Breast epithelium (tissue), 4 donors: Measurements from ENCODE around the gene LMAN2. TPM values are rescaled to one million over a fixed set of nuclear protein-coding genes. Genes with fewer than 3 reads are reported as not detected.
"Not testable (repeated sequence)": the region's sequence is repeated elsewhere in the genome, so short reads cannot be mapped to it uniquely, and the experiment has no call there.

ENCODE experiments used
- DNase-seq, 2 donors: peaks; one replicate each; pipeline ENCODE4 v3.0.0-alpha.2; 2019; ENCODE audit warnings: low spot score in 2 of 2
- H3K27ac ChIP-seq, 2 donors: fragments of 200-600 bp; sonication (generic) in 1 of 2; one replicate each; pipeline ENCODE4 v1.5.1; 2016 to 2019; ENCODE audit warnings: mild to moderate bottlenecking in 1 of 2
- H3K27me3 ChIP-seq, 2 donors: fragments of 200-600 bp; sonication (generic) in 1 of 2; one replicate each; pipeline versions ENCODE4 v1.5.1 to v1.6.0; 2017 to 2019; ENCODE audit warnings: control low read depth in 1 of 2, mild to moderate bottlenecking in 1 of 2
- H3K36me3 ChIP-seq: fragments of 200-600 bp; one replicate; pipeline ENCODE4 v1.5.1; 2019
- H3K4me1 ChIP-seq, 2 donors: fragments of 200-600 bp; sonication (generic); one replicate each; pipeline ENCODE4 v1.5.1; 2016 to 2019; ENCODE audit warnings: control low read depth in 1 of 2
- H3K4me3 ChIP-seq, 3 donors: fragments of 200-600 bp; sonication (generic); 1 replicate in 2 of 3; 2 replicates in 1 of 3; pipeline ENCODE4 v1.5.1; 2016 to 2019; ENCODE audit warnings: mild to moderate bottlenecking in 3 of 3, moderate library complexity in 2 of 3
- H3K9me3 ChIP-seq, 2 donors: fragments of 200-600 bp; sonication (generic) in 1 of 2; one replicate each; pipeline ENCODE4 v1.5.1; 2016 to 2019; ENCODE audit warnings: control low read depth in 1 of 2
- CTCF ChIP-seq, 3 donors: fragments of 450-650 bp; IDR thresholded peaks; one replicate each; pipeline ENCODE4 v1.5.1; 2016 to 2017; ENCODE audit warnings: antibody characterized with exemption in 3 of 3, mild to moderate bottlenecking in 3 of 3, moderate library complexity in 3 of 3
- POLR2A ChIP-seq: fragments of 450-650 bp; IDR thresholded peaks from one replicate; pipeline ENCODE4 v1.6.1; 2016; ENCODE audit warnings: antibody characterized with exemption, mild to moderate bottlenecking, moderate library complexity
- POLR2AphosphoS5 ChIP-seq, 3 donors: sonication (generic); formaldehyde crosslinking; IDR thresholded peaks; one replicate each; pipeline ENCODE4 v1.6.1; 2017; ENCODE audit warnings: antibody characterized with exemption in 3 of 3
- intact Hi-C: fragments of 100-400 bp; cut with DNase I; formaldehyde crosslinking; loops from one replicate; pipeline ENCODE4 v1.15.1; 2023; ENCODE audit warnings: low total_unique reads
- total RNA-seq, 3 donors: library from RNA; depleted of rRNA; stranded (reverse); fragments of >200 nt; gene quantifications; one replicate each; pipeline ENCODE4 v1.1.0, GENCODE V29; 2016

Gene LMAN2
- total RNA-seq, 3 donors from 2014 or later: 139 to 188 (median 170) TPM

- Histone ChIP-seq H3K27ac (no peak overlapping the region), H3K36me3 (peaks cover 2% of the 10 kb centered on the region), H3K4me3 (no peak overlapping the region), H3K4me1 (peaks cover 4 to 19% of the 10 kb centered on the region in 2 donors), H3K9me3 (no peaks in the 10 kb centered on the region), H3K27me3 (no peaks in the 10 kb centered on the region)
- no peak for DNase-seq
- intact Hi-C loops: no loop called here
- TF ChIP-seq POLR2A: no peak
- TF ChIP-seq POLR2AphosphoS5 (IDR thresholded peaks at IDR 0.05): no peak
- no peak for TF ChIP-seq CTCF (IDR thresholded peaks at IDR 0.05)
Observed at GRCh38 chr5:177349362-177349647, 2.2 kb downstream of the LMAN2 start.

- intact Hi-C loops: no loop called here
- Histone ChIP-seq H3K9me3 (no peaks in the 10 kb centered on the region), H3K4me3 (no peak overlapping the region), H3K36me3 (peaks cover 2% of the 10 kb centered on the region), H3K27ac (no peak overlapping the region), H3K27me3 (no peaks in the 10 kb centered on the region), H3K4me1 (peaks cover 4 to 19% of the 10 kb centered on the region in 2 donors)
- no peak for TF ChIP-seq CTCF (IDR thresholded peaks at IDR 0.05)
- TF ChIP-seq POLR2A: no peak
- TF ChIP-seq POLR2AphosphoS5 (IDR thresholded peaks at IDR 0.05): no peak
- no peak for DNase-seq
Observed at GRCh38 chr5:177347699-177348098, 3.8 kb downstream of the LMAN2 start.

- TF ChIP-seq POLR2AphosphoS5 (IDR thresholded peaks at IDR 0.05): no peak
- no peak for TF ChIP-seq POLR2A
- TF ChIP-seq CTCF (IDR thresholded peaks at IDR 0.05): no peak
- Histone ChIP-seq H3K27me3 (no peaks in the 10 kb centered on the region), H3K9me3 (no peaks in the 10 kb centered on the region), H3K4me3 (no peak overlapping the region), H3K4me1 (peaks cover 4 to 19% of the 10 kb centered on the region in 2 donors), H3K27ac (no peak overlapping the region), H3K36me3 (peaks cover 2% of the 10 kb centered on the region)
- intact Hi-C loops: no loop called here
- no peak for DNase-seq
Observed at GRCh38 chr5:177346820-177347219, 4.6 kb downstream of the LMAN2 start.

- H3K27me3 ChIP-seq: no peaks in the 10 kb centered on the region
- peaks cover 0 to 9% of the 10 kb centered on the region in 2 donors for H3K4me1 ChIP-seq
- H3K36me3 ChIP-seq: peaks cover 2% of the 10 kb centered on the region
- intact Hi-C loops: no loop called here
- H3K27ac ChIP-seq: no peak overlapping the region
- no peaks in the 10 kb centered on the region for H3K9me3 ChIP-seq
- TF ChIP-seq POLR2AphosphoS5 (IDR thresholded peaks at IDR 0.05): no peak
- TF ChIP-seq CTCF (IDR thresholded peaks at IDR 0.05): no peak
- TF ChIP-seq POLR2A: no peak
- H3K4me3 ChIP-seq: no peak overlapping the region
- DNase-seq: no peak
Observed at GRCh38 chr5:177344891-177345290, 6.6 kb downstream of the LMAN2 start.

- no peaks in the 10 kb centered on the region for H3K9me3 ChIP-seq
- peaks cover 0 to under 1% of the 10 kb centered on the region in 2 donors for H3K4me1 ChIP-seq
- intact Hi-C loops: no loop called here
- no peaks in the 10 kb centered on the region for H3K27me3 ChIP-seq
- TF ChIP-seq CTCF (IDR thresholded peaks at IDR 0.05) (no peak), POLR2AphosphoS5 (IDR thresholded peaks at IDR 0.05) (no peak), POLR2A (no peak)
- no peak overlapping the region for H3K27ac ChIP-seq
- H3K4me3 ChIP-seq: no peak overlapping the region
- no peaks in the 10 kb centered on the region for H3K36me3 ChIP-seq
- no peak for DNase-seq
Observed at GRCh38 chr5:177343777-177344176, 7.7 kb downstream of the LMAN2 start.

GRCh38 chr5:177343000-177343399 is 8.5 kb downstream of the LMAN2 start:
- H3K27ac ChIP-seq, H3K4me1 ChIP-seq, H3K36me3 ChIP-seq, H3K4me3 ChIP-seq, intact Hi-C loops, DNase-seq, H3K27me3 ChIP-seq, H3K9me3 ChIP-seq: not testable (repeated sequence)
